ENCODE results near the gene TMEM181. TPM values are rescaled to one million over a fixed set of nuclear protein-coding genes. Genes with fewer than 3 reads are reported as not detected.

The TMEM181 gene
- total and polyA plus RNA-seq, 2 donors (not counting 1 experiment from before 2014, with no cell fraction given) = 2.8 to 9.3 TPM

- peak; percentile 70 for DNase-seq
- H3K9me3 Mint-ChIP-seq (ENCODE audit: insufficient read depth) = no peaks in the 10 kb centered on the region
- Histone ChIP-seq H3K79me2 (ENCODE audit: control insufficient read depth, insufficient read depth, low read length) (no peaks in the 10 kb centered on the region), H3K36me3 (replicated peaks in 1 of 2; ENCODE audit: control extremely low read depth in 1 of 2, control insufficient read depth in 1 of 2, extremely low read depth in 1 of 2, insufficient read depth in 2 of 2, low read length in 1 of 2) (no peaks in the 10 kb centered on the region), H4K20me1 (ENCODE audit: control insufficient read depth, insufficient read depth, low read length, poor library complexity, severe bottlenecking) (no peaks in the 10 kb centered on the region), H2AFZ (ENCODE audit: insufficient read depth, low read depth, low read length, poor library complexity, severe bottlenecking) (peak overlapping the region; percentile 40), H3K27me3 (replicated peaks in 1 of 4; ENCODE audit: control extremely low read depth in 1 of 4, control insufficient read depth in 3 of 4, insufficient read depth in 4 of 4, low read length in 3 of 4) (peaks cover 0 to 7% (median 0%) of the 10 kb centered on the region in 4 experiments), H3K4me1 (ENCODE audit: control insufficient read depth in 2 of 2, insufficient read depth in 2 of 2, low read length in 2 of 2) (peaks cover 18% of the 10 kb centered on the region in 2 donors), H3K9me3 (ENCODE audit: control extremely low read depth in 1 of 3, control insufficient read depth in 2 of 3, insufficient read depth in 1 of 3, low read length in 2 of 3) (no peaks in the 10 kb centered on the region), H3K4me3 (ENCODE audit: control extremely low read depth in 1 of 5, extremely low read depth in 1 of 5, insufficient read depth in 1 of 5, low read depth in 2 of 5, low read length in 4 of 5) (no peak overlapping the region), H3K27ac (ENCODE audit: low read length in 2 of 2) (no peak overlapping the region), H3K4me2 (replicated peaks; ENCODE audit: low read depth, low read length, poor library complexity, severe bottlenecking) (peak overlapping the region; percentile 45), H3K9ac (ENCODE audit: low read length) (no peak overlapping the region)
- H3K27ac Mint-ChIP-seq = peak overlapping the region; percentile 71
- ATAC-seq (ENCODE audit: low read depth) = peak; percentile 31
- POLR2A ChIA-PET = interaction anchor here (0.7 kb wide), 1 partner anchor 31 kb away, joined by 3 read pairs; no protein-coding TSS in a partner anchor
- H3K27me3 Mint-ChIP-seq = peaks cover 15% of the 10 kb centered on the region
- 34% methylated on average over 10 of the region's 15 CpGs for WGBS (ENCODE audit: insufficient coverage)
- TF ChIP-seq CTCF (IDR thresholded peaks at IDR 0.05) (no peak), EZH2 (IDR thresholded peaks at IDR 0.05; ENCODE audit: borderline replicate concordance, insufficient read depth, low read depth, low read length, poor library complexity, severe bottlenecking) (no peak)
- intact Hi-C loops (cut with micrococcal nuclease) = no loop called here
- peaks cover 26% of the 10 kb centered on the region for H3K4me1 Mint-ChIP-seq
- CTCF ChIA-PET = interaction anchor here (1.0 to 1.4 kb wide), 2 partner anchors 10 to 37 kb away, joined by 3 read pairs; no protein-coding TSS in a partner anchor
- peak overlapping the region; percentile 42 for H3K4me3 Mint-ChIP-seq
Observed at GRCh38 chr6:158653577-158654354, 93.9 kb downstream of the TMEM181 start.

- Histone ChIP-seq H3K9me3 (ENCODE audit: control extremely low read depth in 1 of 3, control insufficient read depth in 2 of 3, insufficient read depth in 1 of 3, low read length in 2 of 3) (no peaks in the 10 kb centered on the region), H3K36me3 (replicated peaks in 1 of 2; ENCODE audit: control extremely low read depth in 1 of 2, control insufficient read depth in 1 of 2, extremely low read depth in 1 of 2, insufficient read depth in 2 of 2, low read length in 1 of 2) (no peaks in the 10 kb centered on the region), H4K20me1 (ENCODE audit: control insufficient read depth, insufficient read depth, low read length, poor library complexity, severe bottlenecking) (no peaks in the 10 kb centered on the region), H3K27me3 (replicated peaks in 1 of 4; ENCODE audit: control extremely low read depth in 1 of 4, control insufficient read depth in 3 of 4, insufficient read depth in 4 of 4, low read length in 3 of 4) (peaks cover 0 to 7% (median 0%) of the 10 kb centered on the region in 4 experiments), H3K4me2 (replicated peaks; ENCODE audit: low read depth, low read length, poor library complexity, severe bottlenecking) (no peak overlapping the region), H3K4me1 (ENCODE audit: control insufficient read depth in 2 of 2, insufficient read depth in 2 of 2, low read length in 2 of 2) (peaks cover 10 to 13% of the 10 kb centered on the region in 2 donors), H2AFZ (ENCODE audit: insufficient read depth, low read depth, low read length, poor library complexity, severe bottlenecking) (no peak overlapping the region), H3K9ac (ENCODE audit: low read length) (no peak overlapping the region), H3K79me2 (ENCODE audit: control insufficient read depth, insufficient read depth, low read length) (no peaks in the 10 kb centered on the region), H3K4me3 (ENCODE audit: control extremely low read depth in 1 of 5, extremely low read depth in 1 of 5, insufficient read depth in 1 of 5, low read depth in 2 of 5, low read length in 4 of 5) (no peak overlapping the region), H3K27ac (ENCODE audit: low read length in 2 of 2) (no peak overlapping the region)
- DNase-seq (no peak), ATAC-seq (ENCODE audit: low read depth) (no peak)
- TF ChIP-seq CTCF (IDR thresholded peaks at IDR 0.05) (no peak), EZH2 (IDR thresholded peaks at IDR 0.05; ENCODE audit: borderline replicate concordance, insufficient read depth, low read depth, low read length, poor library complexity, severe bottlenecking) (no peak)
- no peaks in the 10 kb centered on the region for H3K9me3 Mint-ChIP-seq (ENCODE audit: insufficient read depth)
- ChIA-PET POLR2A (no interaction called here), CTCF (no interaction called here)
- peak overlapping the region; percentile 71 for H3K27ac Mint-ChIP-seq
- 89% methylated on average over 4 of the region's 6 CpGs for WGBS (ENCODE audit: insufficient coverage)
- H3K4me1 Mint-ChIP-seq = peaks cover 18% of the 10 kb centered on the region
- H3K27me3 Mint-ChIP-seq = peaks cover 15% of the 10 kb centered on the region
- H3K4me3 Mint-ChIP-seq = no peak overlapping the region
- intact Hi-C loops (cut with micrococcal nuclease) = no loop called here
Observed at GRCh38 chr6:158654498-158654897, 94.6 kb downstream of the TMEM181 start.
